SH-SY5Y (cell line): ENCODE results near the gene NDUFAF3.

Experiments
- GATA2 ChIP-seq: IDR thresholded peaks from 2 replicates; pipeline ENCODE4 v1.6.1; 2011; ENCODE audit warnings: mild to moderate bottlenecking, low read depth, low read length
- GATA3 ChIP-seq: IDR thresholded peaks from 2 replicates; pipeline ENCODE4 v1.6.1; 2011; ENCODE audit warnings: low read depth, mild to moderate bottlenecking, low read length, moderate library complexity

- TF ChIP-seq GATA3 = no peak
- no peak for TF ChIP-seq GATA2
Observed at GRCh38 chr3:48982686-48983085, 39.2 kb upstream of the NDUFAF3 start.
